Mammary epithelial cell (primary cell): ENCODE results near the gene BRD8.

Source experiments
- EZH2 ChIP-seq: IDR thresholded peaks from 2 replicates; pipeline ENCODE4 v1.6.1; 2012; ENCODE audit warnings: low read length, inconsistent platforms, borderline replicate concordance
- TF ChIP-seq, protein P1 (sequence below), 2 donors: IDR thresholded peaks in 1 of 2; conservative IDR thresholded peaks in 1 of 2; 2 replicates each; pipeline ENCODE4 v1.5.1; 2011 to 2012; ENCODE audit warnings: inconsistent platforms in 2 of 2, low read length in 2 of 2, mild to moderate bottlenecking in 2 of 2, control low read depth in 1 of 2, low read depth in 1 of 2; ENCODE audit not compliant: insufficient read depth in 1 of 2; ENCODE audit errors: extremely low read depth in 1 of 2

- TF ChIP-seq, protein P1, sequence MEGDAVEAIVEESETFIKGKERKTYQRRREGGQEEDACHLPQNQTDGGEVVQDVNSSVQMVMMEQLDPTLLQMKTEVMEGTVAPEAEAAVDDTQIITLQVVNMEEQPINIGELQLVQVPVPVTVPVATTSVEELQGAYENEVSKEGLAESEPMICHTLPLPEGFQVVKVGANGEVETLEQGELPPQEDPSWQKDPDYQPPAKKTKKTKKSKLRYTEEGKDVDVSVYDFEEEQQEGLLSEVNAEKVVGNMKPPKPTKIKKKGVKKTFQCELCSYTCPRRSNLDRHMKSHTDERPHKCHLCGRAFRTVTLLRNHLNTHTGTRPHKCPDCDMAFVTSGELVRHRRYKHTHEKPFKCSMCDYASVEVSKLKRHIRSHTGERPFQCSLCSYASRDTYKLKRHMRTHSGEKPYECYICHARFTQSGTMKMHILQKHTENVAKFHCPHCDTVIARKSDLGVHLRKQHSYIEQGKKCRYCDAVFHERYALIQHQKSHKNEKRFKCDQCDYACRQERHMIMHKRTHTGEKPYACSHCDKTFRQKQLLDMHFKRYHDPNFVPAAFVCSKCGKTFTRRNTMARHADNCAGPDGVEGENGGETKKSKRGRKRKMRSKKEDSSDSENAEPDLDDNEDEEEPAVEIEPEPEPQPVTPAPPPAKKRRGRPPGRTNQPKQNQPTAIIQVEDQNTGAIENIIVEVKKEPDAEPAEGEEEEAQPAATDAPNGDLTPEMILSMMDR (conservative IDR thresholded peaks at IDR 0.05 in 1 of 2, IDR thresholded peaks at IDR 0.05 in 1 of 2; ENCODE audit: extremely low read depth in 1 of 2, insufficient read depth in 1 of 2, low read depth in 1 of 2, low read length in 2 of 2), result no peak
- TF ChIP-seq EZH2, result no peak
These were observed 18.8 kb downstream of the BRD8 start for GRCh38 chr5:138159666-138160065.
